ENCODE measurements around the gene ZNF488. TPM values are rescaled to one million over a fixed set of nuclear protein-coding genes. Genes with fewer than 3 reads are reported as not detected.

The ZNF488 gene
- total RNA-seq, 1 experiment from 2014 or later, result 11.8 TPM

DNA sequence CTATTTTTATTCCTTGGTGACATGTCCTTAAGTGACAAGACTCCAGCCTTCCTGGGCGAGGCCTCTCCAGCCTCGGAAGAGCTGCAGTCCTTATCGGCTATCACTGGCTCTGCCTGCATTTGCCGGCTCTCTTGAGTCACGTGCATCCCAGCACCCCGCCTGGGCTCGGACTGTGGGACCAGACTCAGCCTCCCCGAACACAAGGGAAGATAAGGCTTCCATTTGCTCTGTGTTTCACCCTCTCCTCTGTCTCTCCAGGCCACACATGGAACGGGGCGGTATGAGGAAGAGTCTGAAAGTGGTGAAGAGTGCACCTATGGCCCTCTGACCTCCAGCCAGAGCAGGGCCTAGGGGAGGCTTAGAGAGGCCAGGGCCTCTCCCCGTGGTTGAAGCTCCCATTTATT is 57.2 kb downstream of the ZNF488 start:
- CTCF ChIA-PET, result no interaction called here
- Histone ChIP-seq H3K36me3 (ENCODE audit: control insufficient read depth, insufficient read depth, low read length) (no peaks in the 10 kb centered on the region), H3K9me3 (ENCODE audit: control insufficient read depth, insufficient read depth, low read depth, low read length) (no peaks in the 10 kb centered on the region), H3K27me3 (ENCODE audit: control insufficient read depth, insufficient read depth, low read length) (peaks cover 8% of the 10 kb centered on the region; the same call in 1 of the 2 replicates), H3K27ac (ENCODE audit: low read length) (no peak overlapping the region), H3K4me1 (ENCODE audit: control insufficient read depth, insufficient read depth, low read length) (no peaks in the 10 kb centered on the region), H3K4me3 (ENCODE audit: low read depth in 2 of 2, low read length in 2 of 2) (no peak overlapping the region)
- no peak for DNase-seq (ENCODE audit: low read depth, low spot score)
- TF ChIP-seq SIN3A (IDR thresholded peaks at IDR 0.05; ENCODE audit: borderline replicate concordance, insufficient read depth, low read depth, low read length), result no peak
- TF ChIP-seq, protein P1, sequence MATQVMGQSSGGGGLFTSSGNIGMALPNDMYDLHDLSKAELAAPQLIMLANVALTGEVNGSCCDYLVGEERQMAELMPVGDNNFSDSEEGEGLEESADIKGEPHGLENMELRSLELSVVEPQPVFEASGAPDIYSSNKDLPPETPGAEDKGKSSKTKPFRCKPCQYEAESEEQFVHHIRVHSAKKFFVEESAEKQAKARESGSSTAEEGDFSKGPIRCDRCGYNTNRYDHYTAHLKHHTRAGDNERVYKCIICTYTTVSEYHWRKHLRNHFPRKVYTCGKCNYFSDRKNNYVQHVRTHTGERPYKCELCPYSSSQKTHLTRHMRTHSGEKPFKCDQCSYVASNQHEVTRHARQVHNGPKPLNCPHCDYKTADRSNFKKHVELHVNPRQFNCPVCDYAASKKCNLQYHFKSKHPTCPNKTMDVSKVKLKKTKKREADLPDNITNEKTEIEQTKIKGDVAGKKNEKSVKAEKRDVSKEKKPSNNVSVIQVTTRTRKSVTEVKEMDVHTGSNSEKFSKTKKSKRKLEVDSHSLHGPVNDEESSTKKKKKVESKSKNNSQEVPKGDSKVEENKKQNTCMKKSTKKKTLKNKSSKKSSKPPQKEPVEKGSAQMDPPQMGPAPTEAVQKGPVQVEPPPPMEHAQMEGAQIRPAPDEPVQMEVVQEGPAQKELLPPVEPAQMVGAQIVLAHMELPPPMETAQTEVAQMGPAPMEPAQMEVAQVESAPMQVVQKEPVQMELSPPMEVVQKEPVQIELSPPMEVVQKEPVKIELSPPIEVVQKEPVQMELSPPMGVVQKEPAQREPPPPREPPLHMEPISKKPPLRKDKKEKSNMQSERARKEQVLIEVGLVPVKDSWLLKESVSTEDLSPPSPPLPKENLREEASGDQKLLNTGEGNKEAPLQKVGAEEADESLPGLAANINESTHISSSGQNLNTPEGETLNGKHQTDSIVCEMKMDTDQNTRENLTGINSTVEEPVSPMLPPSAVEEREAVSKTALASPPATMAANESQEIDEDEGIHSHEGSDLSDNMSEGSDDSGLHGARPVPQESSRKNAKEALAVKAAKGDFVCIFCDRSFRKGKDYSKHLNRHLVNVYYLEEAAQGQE (IDR thresholded peaks at IDR 0.05; ENCODE audit: insufficient read depth in 1 of 2, low read depth in 2 of 2, low read length in 1 of 2), result no peak
- no peak for TF ChIP-seq TCF7L2 (IDR thresholded peaks at IDR 0.05; ENCODE audit: low read depth, low read length)
- TF ChIP-seq, protein P2, sequence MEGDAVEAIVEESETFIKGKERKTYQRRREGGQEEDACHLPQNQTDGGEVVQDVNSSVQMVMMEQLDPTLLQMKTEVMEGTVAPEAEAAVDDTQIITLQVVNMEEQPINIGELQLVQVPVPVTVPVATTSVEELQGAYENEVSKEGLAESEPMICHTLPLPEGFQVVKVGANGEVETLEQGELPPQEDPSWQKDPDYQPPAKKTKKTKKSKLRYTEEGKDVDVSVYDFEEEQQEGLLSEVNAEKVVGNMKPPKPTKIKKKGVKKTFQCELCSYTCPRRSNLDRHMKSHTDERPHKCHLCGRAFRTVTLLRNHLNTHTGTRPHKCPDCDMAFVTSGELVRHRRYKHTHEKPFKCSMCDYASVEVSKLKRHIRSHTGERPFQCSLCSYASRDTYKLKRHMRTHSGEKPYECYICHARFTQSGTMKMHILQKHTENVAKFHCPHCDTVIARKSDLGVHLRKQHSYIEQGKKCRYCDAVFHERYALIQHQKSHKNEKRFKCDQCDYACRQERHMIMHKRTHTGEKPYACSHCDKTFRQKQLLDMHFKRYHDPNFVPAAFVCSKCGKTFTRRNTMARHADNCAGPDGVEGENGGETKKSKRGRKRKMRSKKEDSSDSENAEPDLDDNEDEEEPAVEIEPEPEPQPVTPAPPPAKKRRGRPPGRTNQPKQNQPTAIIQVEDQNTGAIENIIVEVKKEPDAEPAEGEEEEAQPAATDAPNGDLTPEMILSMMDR (IDR thresholded peaks at IDR 0.05), result no peak
- TF ChIP-seq POLR2AphosphoS5 (IDR thresholded peaks at IDR 0.05; ENCODE audit: low read depth, low read length), result no peak
- intact Hi-C loops (cut with micrococcal nuclease; ENCODE audit: unreplicated experiment) (no loop called here), in situ Hi-C loops (cut with HindIII; ENCODE audit: low pct_unique_long_range_greater_than_20kb, low sequenced_read_pairs) (no loop called here)
- POLR2A ChIA-PET, result no interaction called here
- no TSS peak for BruUV-seq (replicated peaks)
- no peak for ATAC-seq

DNA sequence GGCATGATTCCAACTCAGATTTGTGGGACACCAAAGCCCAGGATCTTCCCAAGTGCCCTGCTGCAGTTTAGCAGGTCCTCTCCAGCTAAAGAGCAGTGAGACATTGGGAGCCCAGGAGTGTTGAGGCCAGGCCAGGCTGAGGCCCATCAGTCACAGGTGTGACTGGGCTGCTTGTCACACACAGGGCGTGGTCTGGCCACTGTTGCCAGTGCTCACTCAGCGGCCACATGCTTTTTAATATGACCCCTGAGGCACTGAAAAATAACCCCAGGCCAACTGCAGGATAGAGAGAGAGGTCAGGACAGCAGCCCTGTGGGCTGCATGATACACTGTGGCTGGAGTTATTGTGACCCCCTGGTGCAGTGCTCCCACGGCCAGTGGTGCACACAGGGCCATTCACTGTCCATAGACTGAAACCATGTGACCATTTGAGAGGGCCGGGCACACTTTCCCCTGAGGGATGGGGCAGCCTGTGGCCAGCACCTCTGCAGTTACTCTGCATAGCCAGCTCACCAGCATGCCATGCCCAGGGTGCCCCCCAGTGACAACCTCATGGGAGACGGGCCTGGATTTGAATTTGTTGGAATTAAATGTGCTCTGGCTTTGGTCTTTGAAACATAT is 57.7 kb downstream of the ZNF488 start:
- POLR2A ChIA-PET, result no interaction called here
- intact Hi-C loops (cut with micrococcal nuclease; ENCODE audit: unreplicated experiment), result no loop called here
- DNase-seq (ENCODE audit: low read depth, low spot score) (no peak), ATAC-seq (0 out of 2 replicates have a peak, but pooled peaks have one; percentile 36)
- BruUV-seq (replicated peaks), result no TSS peak
- H3K27ac ChIP-seq (ENCODE audit: low read length), result no peak overlapping the region
- in situ Hi-C loops (cut with HindIII; ENCODE audit: low pct_unique_long_range_greater_than_20kb, low sequenced_read_pairs), result no loop called here
- H3K27me3 ChIP-seq (ENCODE audit: control insufficient read depth, insufficient read depth, low read length), result peaks cover 8% of the 10 kb centered on the region; the same call in 1 of the 2 replicates
- no peaks in the 10 kb centered on the region for H3K4me1 ChIP-seq (ENCODE audit: control insufficient read depth, insufficient read depth, low read length)
- TF ChIP-seq SIN3A (IDR thresholded peaks at IDR 0.05; ENCODE audit: borderline replicate concordance, insufficient read depth, low read depth, low read length) (no peak), TCF7L2 (IDR thresholded peaks at IDR 0.05; ENCODE audit: low read depth, low read length) (no peak), POLR2AphosphoS5 (IDR thresholded peaks at IDR 0.05; ENCODE audit: low read depth, low read length) (no peak)
- TF ChIP-seq, protein P1 (IDR thresholded peaks at IDR 0.05; ENCODE audit: insufficient read depth in 1 of 2, low read depth in 2 of 2, low read length in 1 of 2), result no peak
- TF ChIP-seq, protein P2 (IDR thresholded peaks at IDR 0.05), result no peak
- no peaks in the 10 kb centered on the region for H3K36me3 ChIP-seq (ENCODE audit: control insufficient read depth, insufficient read depth, low read length)
- H3K4me3 ChIP-seq (ENCODE audit: low read depth in 2 of 2, low read length in 2 of 2), result no peak overlapping the region
- CTCF ChIA-PET, result no interaction called here
- H3K9me3 ChIP-seq (ENCODE audit: control insufficient read depth, insufficient read depth, low read depth, low read length), result no peaks in the 10 kb centered on the region
